HepG2 (cell line): ENCODE measurements around the gene LDAH. TPM values are rescaled to one million over a fixed set of nuclear protein-coding genes. Genes with fewer than 3 reads are reported as not detected.

ENCODE experiments used
- DRAP1 ChIP-seq: IDR thresholded peaks from 2 replicates; pipeline ENCODE4 v1.6.1; 2016; ENCODE audit warnings: missing genetic modification reagents, missing compliant biosample characterization
- HMGXB4 ChIP-seq, 2 experiments: sonication (generic) in 1 of 2; formaldehyde crosslinking in 1 of 2; IDR thresholded peaks; 2 replicates each; pipeline versions ENCODE4 v1.4.0 to v1.6.1; 2018 to 2020; ENCODE audit warnings: missing genetic modification reagents in 2 of 2, borderline replicate concordance in 1 of 2, low read depth in 1 of 2, mild to moderate bottlenecking in 1 of 2, missing biosample characterization in 1 of 2
- HNRNPK ChIP-seq: fragments of 200-400 bp; formaldehyde crosslinking; IDR thresholded peaks from 2 replicates; pipeline ENCODE4 v1.6.1; 2018; ENCODE audit warnings: low read length, low read depth, moderate library complexity, mild to moderate bottlenecking; ENCODE audit not compliant: poor library complexity, severe bottlenecking
- IKZF1 ChIP-seq: fragments of 450-650 bp; IDR thresholded peaks from 2 replicates; pipeline ENCODE4 v1.7.1; 2016
- NFE2L2 ChIP-seq: fragments of 150-350 bp; IDR thresholded peaks from 2 replicates; pipeline ENCODE4 v1.6.1; 2014; ENCODE audit warnings: low read length
- PBX3 ChIP-seq: sonication (generic); formaldehyde crosslinking; IDR thresholded peaks from 2 replicates; pipeline ENCODE4 v1.8.1; 2023; ENCODE audit warnings: missing genetic modification reagents, inconsistent platforms, borderline replicate concordance
- PRDM10 ChIP-seq: sonication (generic); formaldehyde crosslinking; IDR thresholded peaks from 2 replicates; pipeline ENCODE4 v1.4.0; 2020; ENCODE audit warnings: low read depth, missing genetic modification reagents
- TCF7 ChIP-seq: sonication (generic); IDR thresholded peaks from 2 replicates; pipeline ENCODE4 v1.6.1; 2016; ENCODE audit warnings: antibody characterized with exemption, low read depth
- THAP7 ChIP-seq: sonication (generic); formaldehyde crosslinking; IDR thresholded peaks from 2 replicates; pipeline ENCODE4 v1.8.1; 2023; ENCODE audit warnings: mild to moderate bottlenecking, missing genetic modification reagents
- U2AF1 ChIP-seq: fragments of 200-400 bp; formaldehyde crosslinking; optimal IDR thresholded peaks from 2 replicates; pipeline ENCODE3; 2017; ENCODE audit warnings: mild to moderate bottlenecking, low read depth, low read length
- ZNF350 ChIP-seq: sonication (generic); formaldehyde crosslinking; IDR thresholded peaks from 2 replicates; pipeline ENCODE4 v1.4.0; 2020; ENCODE audit warnings: mild to moderate bottlenecking, low read depth, missing genetic modification reagents, borderline replicate concordance
- ZNF543 ChIP-seq: sonication (generic); formaldehyde crosslinking; IDR thresholded peaks from 2 replicates; pipeline ENCODE4 v1.4.0; 2020; ENCODE audit warnings: mild to moderate bottlenecking, missing genetic modification reagents
- ZXDC ChIP-seq: sonication (generic); formaldehyde crosslinking; IDR thresholded peaks from 2 replicates; pipeline ENCODE4 v1.5.0; 2020; ENCODE audit warnings: mild to moderate bottlenecking, missing genetic modification reagents
- polyA plus RNA-seq, 8 experiments: library from polyadenylated mRNA; depleted of rRNA in 3 of 8; stranded (reverse) in 7 of 8; unstranded in 1 of 8; fragments of >200 nt; fragmentation: Illumina TruSeq in 4 of 8; extraction: Trizol in 4 of 8; gene quantifications; 2 replicates each; pipeline versions ENCODE4 v1.2.1 to v1.2.3, GENCODE V29; 2011 to 2016; ENCODE audit warnings: low read depth in 4 of 8, missing spikeins in 1 of 8, mixed read lengths in 1 of 8; ENCODE audit not compliant: insufficient read depth in 1 of 8
- total RNA-seq, 5 experiments: library from RNA; depleted of rRNA; stranded (reverse); fragments of >200 nt; fragmentation: Illumina TruSeq; extraction: Trizol; gene quantifications; 2 replicates each; pipeline ENCODE4 v1.2.3, GENCODE V29; 2016; ENCODE audit warnings: low read depth in 1 of 5

The LDAH gene
- total and polyA plus RNA-seq, 2 of the 13 experiments (the other 11 are each of a cell fraction or from before 2014, with no cell fraction given) = 28.8 to 46.2 TPM

GRCh38 chr2:20666304-20667150 lies 156.4 kb downstream of the LDAH start, which contains the start of gene GDF7 (continued):
- TF ChIP-seq HMGXB4 (CRISPR knock-in tag; IDR thresholded peaks at IDR 0.05; ENCODE audit: borderline replicate concordance in 1 of 2, low read depth in 1 of 2) = peak in 1 of 2 experiments; percentile 93; a peak in 2 of 4 replicates
- TF ChIP-seq ZNF350 (CRISPR knock-in tag) = peak; percentile 67; the same call in 1 of the 2 replicates
- no peak for TF ChIP-seq ZXDC (CRISPR knock-in tag)
- no peak for TF ChIP-seq NFE2L2
- no peak for TF ChIP-seq THAP7 (CRISPR knock-in tag)
- TF ChIP-seq TCF7 = no peak
- TF ChIP-seq PBX3 (CRISPR knock-in tag) = no peak
- TF ChIP-seq HNRNPK = peak; percentile 90
- TF ChIP-seq ZNF543 = peak; percentile 89
- 0 out of 2 replicates have a peak, but pooled peaks have one; percentile 8 for TF ChIP-seq DRAP1 (CRISPR knock-in tag)
- no peak for TF ChIP-seq IKZF1
- TF ChIP-seq U2AF1 = no peak
- TF ChIP-seq PRDM10 (CRISPR knock-in tag) = no peak
